Liver (tissue), 9 donors: Measurements from ENCODE around the gene COL27A1. TPM values are rescaled to one million over a fixed set of nuclear protein-coding genes. Genes with fewer than 3 reads are reported as not detected.

Experiments
- DNase-seq: peaks from one replicate; pipeline ENCODE4 v3.0.0-alpha.2; 2017; ENCODE audit warnings: low spot score
- H3K27ac ChIP-seq, 2 donors: one replicate each; pipeline ENCODE4 v1.7.0; 2013; ENCODE audit warnings: inconsistent platforms in 2 of 2, low read length in 2 of 2, control low read depth in 1 of 2, low read depth in 1 of 2, mild to moderate bottlenecking in 1 of 2
- H3K27me3 ChIP-seq, 4 donors: one replicate each; pipeline versions ENCODE4 v1.6.1 to v1.7.0; 2013; ENCODE audit warnings: low read length in 3 of 4, inconsistent platforms in 1 of 4, mild to moderate bottlenecking in 1 of 4, moderate library complexity in 1 of 4; ENCODE audit not compliant: control insufficient read depth in 4 of 4, insufficient read depth in 4 of 4
- H3K36me3 ChIP-seq, 4 donors: one replicate each; pipeline versions ENCODE4 v1.6.1 to v1.7.0; 2013; ENCODE audit warnings: low read length in 3 of 4, mild to moderate bottlenecking in 3 of 4, low read depth in 1 of 4, moderate library complexity in 1 of 4; ENCODE audit not compliant: control insufficient read depth in 4 of 4, insufficient read depth in 3 of 4
- H3K4me1 ChIP-seq, 4 donors: one replicate each; pipeline versions ENCODE4 v1.6.1 to v1.7.0; 2013; ENCODE audit warnings: low read length in 3 of 4, mild to moderate bottlenecking in 3 of 4, moderate library complexity in 1 of 4; ENCODE audit not compliant: control insufficient read depth in 4 of 4, insufficient read depth in 4 of 4
- H3K4me3 ChIP-seq, 3 donors: one replicate each; pipeline versions ENCODE4 v1.6.1 to v1.7.0; 2013; ENCODE audit warnings: low read length in 3 of 3, control low read depth in 1 of 3, low read depth in 1 of 3, mild to moderate bottlenecking in 1 of 3
- H3K9ac ChIP-seq, 2 donors: one replicate each; pipeline ENCODE4 v1.7.0; 2013; ENCODE audit warnings: low read length in 2 of 2, mild to moderate bottlenecking in 2 of 2, moderate library complexity in 2 of 2, control low read depth in 1 of 2, low read depth in 1 of 2
- H3K9me3 ChIP-seq, 4 donors: one replicate each; pipeline versions ENCODE4 v1.6.1 to v1.7.0; 2013; ENCODE audit warnings: low read length in 3 of 4; ENCODE audit not compliant: control insufficient read depth in 4 of 4
- ATF3 ChIP-seq: IDR thresholded peaks from 2 replicates; pipeline ENCODE4 v1.6.1; 2016; ENCODE audit warnings: antibody characterized with exemption
- CTCF ChIP-seq: fragments of 150-350 bp; IDR thresholded peaks from 2 replicates; pipeline ENCODE4 v1.5.1; 2017; ENCODE audit warnings: improper control_type of control experiment, low read depth, low read length; ENCODE audit not compliant: missing input control
- EGR1 ChIP-seq, 2 donors: IDR thresholded peaks; 2 replicates each; pipeline ENCODE4 v1.6.1; 2016 to 2018; ENCODE audit warnings: antibody characterized with exemption in 2 of 2, low read depth in 2 of 2
- FOXA1 ChIP-seq: IDR thresholded peaks from 2 replicates; pipeline ENCODE4 v1.6.1; 2016; ENCODE audit warnings: antibody characterized with exemption
- FOXA2 ChIP-seq: IDR thresholded peaks from 2 replicates; pipeline ENCODE4 v1.6.1; 2016; ENCODE audit warnings: antibody characterized with exemption
- HNF4A ChIP-seq, 2 donors: conservative IDR thresholded peaks; 2 replicates each; pipeline ENCODE4 v1.6.1; 2016; ENCODE audit warnings: antibody characterized with exemption in 2 of 2, mild to moderate bottlenecking in 2 of 2
- HNF4G ChIP-seq: IDR thresholded peaks from 2 replicates; pipeline ENCODE4 v1.6.1; 2016; ENCODE audit warnings: antibody characterized with exemption
- MAX ChIP-seq: IDR thresholded peaks from 2 replicates; pipeline ENCODE4 v1.6.1; 2016; ENCODE audit warnings: antibody characterized with exemption
- NR2F2 ChIP-seq: IDR thresholded peaks from 2 replicates; pipeline ENCODE4 v1.6.1; 2016; ENCODE audit warnings: antibody characterized with exemption
- RAD21 ChIP-seq, 2 donors: IDR thresholded peaks; 2 replicates each; pipeline ENCODE4 v1.6.1; 2016; ENCODE audit warnings: antibody characterized with exemption in 2 of 2, mild to moderate bottlenecking in 2 of 2
- REST ChIP-seq: IDR thresholded peaks from 2 replicates; pipeline ENCODE4 v1.6.1; 2016; ENCODE audit warnings: antibody characterized with exemption, mild to moderate bottlenecking
- RXRA ChIP-seq, 2 donors: IDR thresholded peaks; 2 replicates each; pipeline ENCODE4 v1.6.1; 2017 to 2018; ENCODE audit warnings: antibody characterized with exemption in 2 of 2, mild to moderate bottlenecking in 1 of 2
- SP1 ChIP-seq: IDR thresholded peaks from 2 replicates; pipeline ENCODE4 v1.6.1; 2018; ENCODE audit warnings: antibody characterized with exemption, mild to moderate bottlenecking
- TAF1 ChIP-seq: conservative IDR thresholded peaks from 2 replicates; pipeline ENCODE4 v1.6.1; 2016; ENCODE audit warnings: antibody characterized with exemption, mild to moderate bottlenecking
- YY1 ChIP-seq: IDR thresholded peaks from 2 replicates; pipeline ENCODE4 v1.6.1; 2016; ENCODE audit warnings: antibody characterized with exemption, mild to moderate bottlenecking
- ZBTB33 ChIP-seq: IDR thresholded peaks from 2 replicates; pipeline ENCODE4 v1.6.1; 2016; ENCODE audit warnings: antibody characterized with exemption
- WGBS: extraction: QIAGEN DNeasy Blood & Tissue Kit; methylation state at CpG from one replicate; pipeline ENCODE4 v1.1.7; 2013; 5-methylcytosine and 5-hydroxymethylcytosine counted together
- polyA plus RNA-seq, 2 donors: library from polyadenylated mRNA; stranded (reverse) in 1 of 2; unstranded in 1 of 2; fragments of 200-250 nt in 1 of 2; fragments of >200 nt in 1 of 2; fragmentation: Nextera tagmentation in 1 of 2; extraction: Ambion mirVana in 1 of 2; gene quantifications; one replicate each; pipeline versions ENCODE4 v1.2.1 to v1.2.3, GENCODE V29; 2013 to 2015
- total RNA-seq, 2 donors: library from RNA; depleted of rRNA; stranded (reverse); fragments of >200 nt; gene quantifications; one replicate each; pipeline ENCODE4 v1.2.3, GENCODE V29; 2014
- donor health status: healthy.
- donor health status: healthy.
- donor health status: healthy.
- donor health status: healthy.
- donor health status: healthy.

Gene COL27A1
- total and polyA plus RNA-seq, 4 donors: 7.0 to 20.4 (median 12.0) TPM

- Histone ChIP-seq H3K36me3 (peaks cover 0 to 44% (median 15%) of the 10 kb centered on the region in 4 donors), H3K9ac (no peak overlapping the region), H3K27me3 (no peaks in the 10 kb centered on the region), H3K4me1 (no peaks in the 10 kb centered on the region), H3K9me3 (no peaks in the 10 kb centered on the region), H3K27ac (no peak overlapping the region), H3K4me3 (no peak overlapping the region)
- TF ChIP-seq MAX (no peak), FOXA2 (no peak), TAF1 (no peak), ATF3 (no peak), CTCF (no peak), YY1 (no peak), NR2F2 (no peak), RXRA (IDR thresholded peaks at IDR 0.05) (no peak), REST (no peak), RAD21 (IDR thresholded peaks at IDR 0.05) (no peak), ZBTB33 (no peak), FOXA1 (no peak), EGR1 (IDR thresholded peaks at IDR 0.05; ENCODE audit: low read depth in 2 of 2) (no peak), SP1 (no peak), HNF4A (conservative IDR thresholded peaks at IDR 0.05) (no peak), HNF4G (no peak)
- DNase-seq: no peak
- 90% methylated on average over 5 of the region's 5 CpGs for WGBS
Observed at GRCh38 chr9:114274217-114274616, 118.9 kb downstream of the COL27A1 start.
